ENCODE data around the gene TPI1. TPM values are rescaled to one million over a fixed set of nuclear protein-coding genes. Genes with fewer than 3 reads are reported as not detected.

Gene TPI1
- total RNA-seq, 1 donor: 440 TPM

- DNase-seq (ENCODE audit: low read depth in 2 of 3, low spot score in 2 of 3): no peak
Observed at GRCh38 chr12:6827982-6828780, 39.1 kb upstream of the TPI1 start, which contains the start of gene P3H3. Gene P3H3, plus strand, starts transcription at chr12:6828407. Its CDS starts 34 bp downstream, at chr12:6828441.

GRCh38 chr12:6828781-6829535, 38.4 kb upstream of the TPI1 start:
- peak in 2 of 3 donors; percentile 62 to 70 for DNase-seq (ENCODE audit: low read depth in 2 of 3, low spot score in 2 of 3)

- no peak for DNase-seq (ENCODE audit: low read depth in 2 of 3, low spot score in 2 of 3)
Observed at GRCh38 chr12:6829536-6830220, 37.7 kb upstream of the TPI1 start.

GRCh38 chr12:6830286-6830890, 36.9 kb upstream of the TPI1 start:
- DNase-seq (ENCODE audit: low read depth in 2 of 3, low spot score in 2 of 3): no peak

GRCh38 chr12:6830999-6831398, 36.3 kb upstream of the TPI1 start:
- no peak for DNase-seq (ENCODE audit: low read depth in 2 of 3, low spot score in 2 of 3)

GRCh38 chr12:6831450-6831995, 35.8 kb upstream of the TPI1 start:
- no peak for DNase-seq (ENCODE audit: low read depth in 2 of 3, low spot score in 2 of 3)

GRCh38 chr12:6832125-6832524, 35.2 kb upstream of the TPI1 start:
- DNase-seq (ENCODE audit: low read depth in 2 of 3, low spot score in 2 of 3): no peak

GRCh38 chr12:6833189-6833890, 34.0 kb upstream of the TPI1 start:
- no peak for DNase-seq (ENCODE audit: low read depth in 2 of 3, low spot score in 2 of 3)

- no peak for DNase-seq (ENCODE audit: low read depth in 2 of 3, low spot score in 2 of 3)
Observed at GRCh38 chr12:6834254-6834653, 33.1 kb upstream of the TPI1 start.

- no peak for DNase-seq (ENCODE audit: low read depth in 2 of 3, low spot score in 2 of 3)
Observed at GRCh38 chr12:6834873-6835272, 32.5 kb upstream of the TPI1 start.

GRCh38 chr12:6836851-6837250, 30.5 kb upstream of the TPI1 start:
- DNase-seq (ENCODE audit: low read depth in 2 of 3, low spot score in 2 of 3): no peak

- DNase-seq (ENCODE audit: low read depth in 2 of 3, low spot score in 2 of 3): no peak
Observed at GRCh38 chr12:6837370-6838060, 29.8 kb upstream of the TPI1 start.

- no peak for DNase-seq (ENCODE audit: low read depth in 2 of 3, low spot score in 2 of 3)
Observed at GRCh38 chr12:6838854-6839253, 28.5 kb upstream of the TPI1 start.

- DNase-seq (ENCODE audit: low read depth in 2 of 3, low spot score in 2 of 3): no peak
Observed at GRCh38 chr12:6839482-6840201, 27.7 kb upstream of the TPI1 start.

- DNase-seq (ENCODE audit: low read depth in 2 of 3, low spot score in 2 of 3): no peak
Observed at GRCh38 chr12:6840330-6840729, 27.0 kb upstream of the TPI1 start.

- no peak for DNase-seq (ENCODE audit: low read depth in 2 of 3, low spot score in 2 of 3)
Observed at GRCh38 chr12:6840761-6841515, 26.4 kb upstream of the TPI1 start, which contains the start of gene GNB3. Gene GNB3, plus strand, starts transcription at chr12:6840925. Its CDS starts 363 bp downstream, at chr12:6841288.

GRCh38 chr12:6842075-6842474, 25.3 kb upstream of the TPI1 start:
- no peak for DNase-seq (ENCODE audit: low read depth in 2 of 3, low spot score in 2 of 3)

Data from hematopoietic multipotent progenitor cell (in vitro differentiated cells).